Urinary bladder (tissue), 4 donors: ENCODE results near the gene ATXN7L1. TPM values are rescaled to one million over a fixed set of nuclear protein-coding genes. Genes with fewer than 3 reads are reported as not detected.
A peak's percentile ranks its signal among the peaks of the same experiment; 100 is the strongest.

Source experiments
- DNase-seq: peaks from one replicate; pipeline ENCODE4 v3.0.0-alpha.2; 2015; ENCODE audit errors: extremely low spot score
- H3K27ac ChIP-seq: one replicate; pipeline ENCODE4 v1.5.1; 2013; ENCODE audit warnings: low read depth, mild to moderate bottlenecking, moderate library complexity
- H3K36me3 ChIP-seq: one replicate; pipeline ENCODE4 v1.6.1; 2013; ENCODE audit warnings: mild to moderate bottlenecking, moderate library complexity; ENCODE audit not compliant: insufficient read depth
- H3K4me1 ChIP-seq: one replicate; pipeline ENCODE4 v1.6.1; 2013; ENCODE audit warnings: mild to moderate bottlenecking, moderate library complexity; ENCODE audit not compliant: insufficient read depth
- H3K4me3 ChIP-seq: one replicate; pipeline ENCODE4 v1.5.1; 2013; ENCODE audit warnings: low read depth, low read length
- WGBS: extraction: QIAGEN DNeasy Blood & Tissue Kit; methylation state at CpG from one replicate; pipeline ENCODE4 v1.1.7; 2013; 5-methylcytosine and 5-hydroxymethylcytosine counted together
- polyA plus RNA-seq: library from polyadenylated mRNA; stranded (reverse); fragments of 200-250 nt; gene quantifications from one replicate; pipeline ENCODE4 v1.2.3, GENCODE V29; 2013
- total RNA-seq: library from RNA; depleted of rRNA; stranded (reverse); fragments of >200 nt; gene quantifications from one replicate; pipeline ENCODE4 v1.2.3, GENCODE V29; 2014
- donor health status: healthy with polysubstance abuse.
- donor health status: healthy.

Gene ATXN7L1
- total and polyA plus RNA-seq, 2 donors: 7.1 to 19.3 TPM

GRCh38 chr7:105806592-105807447, 69.6 kb downstream of the ATXN7L1 start:
- 69% methylated on average over 5 of the region's 5 CpGs for WGBS
- no peaks in the 10 kb centered on the region for H3K4me1 ChIP-seq
- H3K4me3 ChIP-seq: no peak overlapping the region

DNA sequence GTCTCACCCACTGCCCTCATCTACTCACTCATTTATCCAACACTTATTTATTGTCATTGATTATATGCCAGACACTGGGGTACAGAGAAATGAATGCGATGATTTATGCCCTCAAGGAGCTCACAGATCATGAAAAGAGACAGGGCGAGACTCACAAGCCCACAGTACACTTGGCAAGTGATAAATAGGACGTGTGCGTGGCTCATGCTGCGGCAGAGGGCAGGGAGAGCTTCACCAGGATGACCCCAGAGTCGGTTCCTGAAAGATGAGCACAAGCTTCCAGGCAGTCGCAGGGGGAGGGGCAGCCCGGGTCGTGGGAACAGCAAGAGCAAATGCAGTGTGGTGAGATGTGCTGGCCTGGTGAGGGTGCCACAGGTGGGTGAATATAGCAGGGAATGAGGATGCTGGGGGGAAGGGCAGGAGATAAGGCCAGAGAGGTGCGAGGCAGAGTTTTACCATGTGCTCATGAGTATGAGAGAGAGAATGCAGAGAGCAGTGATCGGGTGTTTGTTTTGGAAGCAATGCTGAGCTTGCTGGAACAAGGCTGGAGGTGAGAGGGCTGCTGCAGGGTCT, 70.9 kb downstream of the ATXN7L1 start:
- H3K4me1 ChIP-seq: no peaks in the 10 kb centered on the region
- H3K36me3 ChIP-seq: no peaks in the 10 kb centered on the region
- WGBS: 70% methylated on average over 11 of the region's 11 CpGs
- no peak for DNase-seq
- H3K27ac ChIP-seq: no peak overlapping the region
- no peak overlapping the region for H3K4me3 ChIP-seq

More at GRCh38 chr7:105806592-105807447, 69.6 kb downstream of the ATXN7L1 start:
- Histone ChIP-seq H3K36me3 (no peaks in the 10 kb centered on the region), H3K27ac (no peak overlapping the region)
- no peak for DNase-seq

DNA sequence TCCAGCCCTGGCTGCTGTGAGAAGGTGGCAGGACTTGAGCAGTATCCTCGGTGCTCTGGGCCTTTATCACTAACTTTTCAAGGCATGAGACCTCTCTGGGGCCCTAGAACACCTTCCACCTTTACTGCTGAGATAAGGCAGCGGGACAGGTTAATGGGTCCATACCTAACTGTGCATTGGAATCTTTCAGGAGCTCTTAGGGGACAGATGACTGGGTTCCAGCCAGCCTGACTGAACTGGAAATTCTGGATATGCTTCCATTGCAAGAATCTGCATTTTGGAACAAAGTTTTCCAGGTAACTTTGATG, 73.0 kb downstream of the ATXN7L1 start:
- H3K4me1 ChIP-seq: no peaks in the 10 kb centered on the region
- DNase-seq: no peak
- H3K27ac ChIP-seq: no peak overlapping the region
- WGBS: 93% methylated on average over 2 of the region's 2 CpGs
- no peaks in the 10 kb centered on the region for H3K36me3 ChIP-seq
- H3K4me3 ChIP-seq: no peak overlapping the region

GRCh38 chr7:105802604-105803428, 73.6 kb downstream of the ATXN7L1 start:
- 83% methylated on average over 7 of the region's 7 CpGs for WGBS
- H3K36me3 ChIP-seq: no peaks in the 10 kb centered on the region
- no peak overlapping the region for H3K4me3 ChIP-seq
- H3K27ac ChIP-seq: no peak overlapping the region
- no peak for DNase-seq
- H3K4me1 ChIP-seq: no peaks in the 10 kb centered on the region

GRCh38 chr7:105800849-105801534, 75.4 kb downstream of the ATXN7L1 start:
- 87% methylated on average over 6 of the region's 6 CpGs for WGBS
- DNase-seq: no peak
- H3K4me1 ChIP-seq: no peaks in the 10 kb centered on the region
- no peak overlapping the region for H3K4me3 ChIP-seq
- H3K36me3 ChIP-seq: no peaks in the 10 kb centered on the region
- H3K27ac ChIP-seq: no peak overlapping the region

GRCh38 chr7:105800442-105800841, 76.0 kb downstream of the ATXN7L1 start:
- H3K27ac ChIP-seq: no peak overlapping the region
- H3K36me3 ChIP-seq: no peaks in the 10 kb centered on the region
- DNase-seq: no peak
- 78% methylated on average over 3 of the region's 3 CpGs for WGBS
- no peak overlapping the region for H3K4me3 ChIP-seq
- no peaks in the 10 kb centered on the region for H3K4me1 ChIP-seq

GRCh38 chr7:105799677-105800076, 76.7 kb downstream of the ATXN7L1 start:
- no peak overlapping the region for H3K4me3 ChIP-seq
- 52% methylated on average over 7 of the region's 7 CpGs for WGBS
- H3K27ac ChIP-seq: no peak overlapping the region
- H3K4me1 ChIP-seq: no peaks in the 10 kb centered on the region
- DNase-seq: no peak
- no peaks in the 10 kb centered on the region for H3K36me3 ChIP-seq

GRCh38 chr7:105799006-105799405, 77.4 kb downstream of the ATXN7L1 start:
- 93% methylated on average over 4 of the region's 4 CpGs for WGBS
- no peak overlapping the region for H3K27ac ChIP-seq
- H3K4me1 ChIP-seq: no peaks in the 10 kb centered on the region

GRCh38 chr7:105797652-105798051, 78.7 kb downstream of the ATXN7L1 start:
- no peaks in the 10 kb centered on the region for H3K36me3 ChIP-seq
- H3K4me1 ChIP-seq: no peaks in the 10 kb centered on the region
- no peak overlapping the region for H3K4me3 ChIP-seq
- H3K27ac ChIP-seq: no peak overlapping the region
- 82% methylated on average over 7 of the region's 7 CpGs for WGBS
- DNase-seq: no peak

More at GRCh38 chr7:105799006-105799405, 77.4 kb downstream of the ATXN7L1 start:
- H3K36me3 ChIP-seq: no peaks in the 10 kb centered on the region
- no peak for DNase-seq
- no peak overlapping the region for H3K4me3 ChIP-seq

DNA sequence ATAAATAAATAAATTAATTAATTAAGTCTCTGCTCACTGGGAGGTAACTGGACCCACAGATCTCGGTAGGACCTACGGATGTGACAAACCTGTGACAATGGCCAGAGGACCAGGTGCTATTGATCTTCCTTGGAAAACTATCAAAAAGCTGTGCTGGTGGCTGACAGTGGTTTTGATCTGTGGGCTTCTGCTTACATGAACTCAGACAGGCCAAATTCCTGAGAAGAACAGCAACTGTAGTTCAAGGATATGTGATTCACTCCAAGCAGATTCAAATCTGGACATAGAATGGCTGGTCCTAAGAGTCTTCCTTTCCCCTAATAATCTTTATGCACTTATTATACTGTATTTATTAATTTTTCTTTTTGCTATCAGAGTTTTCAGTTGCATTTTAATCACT, 80.0 kb downstream of the ATXN7L1 start:
- no peaks in the 10 kb centered on the region for H3K4me1 ChIP-seq
- WGBS: 51% methylated on average over 2 of the region's 2 CpGs
- no peak overlapping the region for H3K27ac ChIP-seq

DNA sequence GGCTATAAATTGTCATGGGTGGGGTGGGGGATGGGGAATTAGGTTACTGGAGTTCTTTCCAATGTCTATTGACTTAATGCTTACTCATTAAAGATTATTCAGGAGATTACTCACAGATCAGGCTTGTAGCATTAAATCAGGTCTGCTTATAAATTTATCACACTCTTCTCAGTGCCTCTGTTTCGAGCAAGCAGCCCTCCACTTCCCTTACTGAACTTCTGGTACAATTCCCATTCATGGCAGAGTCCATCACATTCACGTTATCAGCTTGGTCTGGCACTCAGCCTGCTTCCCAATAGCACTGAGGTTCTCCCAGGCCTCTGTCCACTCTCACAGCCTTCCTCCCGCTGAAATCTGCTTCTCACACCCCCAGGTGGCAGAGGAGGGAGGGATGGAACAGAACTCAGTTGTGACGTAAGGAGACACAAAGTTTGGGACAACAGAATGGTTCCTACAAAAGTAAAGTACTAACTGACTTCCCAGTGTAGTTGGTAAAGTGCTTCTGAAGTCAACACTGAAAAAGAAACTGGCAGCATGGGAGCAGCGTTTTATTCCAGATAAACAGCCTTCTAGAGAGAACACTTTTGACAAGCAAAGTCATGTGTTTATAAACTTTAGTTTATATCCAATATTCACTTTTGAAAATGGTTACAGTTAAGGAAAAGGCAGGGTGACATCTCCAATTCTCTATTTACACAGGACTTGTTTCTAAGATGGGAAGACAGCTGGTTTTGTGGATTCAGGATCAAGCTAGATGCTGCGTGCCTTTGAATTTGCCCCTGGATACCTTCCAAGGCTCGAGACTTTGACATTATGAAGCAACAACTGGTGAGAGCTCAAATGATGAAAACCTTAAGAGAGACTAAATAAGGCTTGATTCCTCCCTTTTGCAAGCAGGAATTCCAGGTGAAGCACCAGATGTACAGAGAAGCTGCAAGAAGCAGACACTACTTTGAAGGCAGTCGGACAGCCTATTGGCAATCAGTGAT, 81.4 kb downstream of the ATXN7L1 start:
- Histone ChIP-seq H3K4me3 (no peak overlapping the region), H3K27ac (peak overlapping the region; percentile 86), H3K4me1 (no peaks in the 10 kb centered on the region), H3K36me3 (no peaks in the 10 kb centered on the region)
- 26% methylated on average over 8 of the region's 8 CpGs for WGBS
- DNase-seq: no peak

More for the DNA sequence above, 80.0 kb downstream of the ATXN7L1 start:
- Histone ChIP-seq H3K36me3 (no peaks in the 10 kb centered on the region), H3K4me3 (no peak overlapping the region)
- DNase-seq: no peak

- WGBS: 89% methylated on average over 8 of the region's 8 CpGs
- no peaks in the 10 kb centered on the region for H3K36me3 ChIP-seq
- no peak overlapping the region for H3K4me3 ChIP-seq
- no peaks in the 10 kb centered on the region for H3K4me1 ChIP-seq
- no peak for DNase-seq
- peak overlapping the region; percentile 44 for H3K27ac ChIP-seq
Observed at GRCh38 chr7:105792488-105793370, 83.7 kb downstream of the ATXN7L1 start.
